Activated naive CD8-positive, alpha-beta T cell treated with anti-CD3 and anti-CD28 coated beads, Interleukin-2, amount 50 U/mL, for 24 hours (primary cell): ENCODE results near the gene EME1.

Experiments
- ATAC-seq: fragments of 150-1000 bp; cut with Tn5 transposase; one replicate; pipeline ENCODE4 v1.10.0; 2021
- DNase-seq: peaks from one replicate; pipeline ENCODE4 v3.0.0; 2021
- H3K27ac Mint-ChIP-seq: one replicate; pipeline ENCODE4 v1.8.0; 2021; ENCODE audit warnings: mild to moderate bottlenecking, mixed read lengths
- H3K27me3 Mint-ChIP-seq: one replicate; pipeline ENCODE4 v1.8.0; 2021; ENCODE audit warnings: mixed read lengths
- H3K36me3 Mint-ChIP-seq: one replicate; pipeline ENCODE4 v1.8.0; 2021; ENCODE audit warnings: low read depth, mixed read lengths
- H3K4me1 Mint-ChIP-seq: one replicate; pipeline ENCODE4 v1.8.0; 2021; ENCODE audit warnings: mixed read lengths
- H3K4me3 Mint-ChIP-seq: one replicate; pipeline ENCODE4 v1.8.0; 2021; ENCODE audit warnings: mild to moderate bottlenecking, moderate library complexity, mixed read lengths
- H3K9me3 Mint-ChIP-seq: one replicate; pipeline ENCODE4 v1.8.0; 2021; ENCODE audit warnings: mixed read lengths

Gene EME1

GRCh38 chr17:50428831-50429424 is 55.9 kb downstream of the EME1 start:
- Mint-ChIP-seq H3K4me1 (peaks cover 19% of the 10 kb centered on the region), H3K36me3 (no peaks in the 10 kb centered on the region), H3K27me3 (no peaks in the 10 kb centered on the region), H3K27ac (no peak overlapping the region), H3K4me3 (no peak overlapping the region), H3K9me3 (no peaks in the 10 kb centered on the region)
- ATAC-seq, result no peak
- DNase-seq, result no peak

DNA sequence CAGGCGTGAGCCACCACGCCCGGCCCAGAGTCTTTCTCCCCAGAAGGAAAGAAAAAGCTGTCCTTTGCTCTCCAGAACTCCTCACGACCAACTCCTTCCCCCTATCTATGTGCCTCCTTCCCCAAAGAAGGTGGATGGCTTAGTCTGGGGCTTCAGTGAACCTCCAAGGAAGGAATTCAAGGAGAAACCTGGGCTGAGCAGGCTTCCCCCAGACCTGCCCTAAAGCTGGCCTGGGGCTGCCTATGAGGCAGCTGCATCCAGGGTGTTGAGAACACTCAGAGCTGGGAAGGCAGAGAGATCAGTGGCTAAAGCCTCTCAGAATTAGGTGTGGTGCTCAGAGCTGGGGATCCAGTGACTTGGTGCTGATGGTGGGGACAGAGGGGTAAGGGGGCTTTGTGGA is 56.8 kb downstream of the EME1 start:
- H3K27me3 Mint-ChIP-seq, result no peaks in the 10 kb centered on the region
- no peaks in the 10 kb centered on the region for H3K36me3 Mint-ChIP-seq
- ATAC-seq (no peak), DNase-seq (no peak)
- no peak overlapping the region for H3K4me3 Mint-ChIP-seq
- H3K4me1 Mint-ChIP-seq, result peaks cover 19% of the 10 kb centered on the region
- H3K9me3 Mint-ChIP-seq, result no peaks in the 10 kb centered on the region
- H3K27ac Mint-ChIP-seq, result no peak overlapping the region
